ENCODE results near the gene SNTB2. TPM values are rescaled to one million over a fixed set of nuclear protein-coding genes. Genes with fewer than 3 reads are reported as not detected.

The SNTB2 gene
- total and polyA plus RNA-seq, 2 of the 8 experiments (the other 6 are each of a cell fraction or from before 2014, with no cell fraction given), result 6.0 to 16.1 TPM

- POLR2A ChIA-PET (ENCODE audit: partially characterized antibody), result interaction anchor here (24.8 to 29.8 kb wide), 2 partner anchors 3 to 13 kb away, joined by 497 read pairs; partner anchors contain the start of genes COG8, NIP7, PDF and TMED6
- no peak overlapping the region for H3K27ac ChIP-seq (ENCODE audit: low read depth, low read length)
- H3K27me3 ChIP-seq (replicated peaks in 1 of 4; ENCODE audit: control insufficient read depth in 3 of 4, extremely low read depth in 1 of 4, insufficient read depth in 3 of 4, low read length in 3 of 4), result no peaks in the 10 kb centered on the region
- peaks cover 4 to 51% of the 10 kb centered on the region in 2 experiments for H3K79me2 ChIP-seq (ENCODE audit: control insufficient read depth in 1 of 2, insufficient read depth in 2 of 2, low read length in 2 of 2)
- H3K23me2 ChIP-seq (ENCODE audit: low read depth, low read length), result no peaks in the 10 kb centered on the region; the same call in 1 of the 2 replicates
- no peak overlapping the region for H3K4me3 ChIP-seq (ENCODE audit: extremely low read depth in 1 of 4, insufficient read depth in 2 of 4, low read depth in 3 of 4, low read length in 4 of 4)
- H2BK5ac ChIP-seq (ENCODE audit: low read depth, low read length), result no peak overlapping the region
- peaks cover 11 to 39% of the 10 kb centered on the region in 2 experiments for H4K20me1 ChIP-seq (replicated peaks in 1 of 2; ENCODE audit: control insufficient read depth in 1 of 2, insufficient read depth in 2 of 2, low read length in 2 of 2)
- H3K9ac ChIP-seq (replicated peaks in 1 of 4; ENCODE audit: extremely low read depth in 1 of 4, low read depth in 3 of 4, low read length in 3 of 4), result no peak overlapping the region
- no peak overlapping the region for H2BK12ac ChIP-seq (ENCODE audit: low read depth, low read length)
- no peak overlapping the region for H4K5ac ChIP-seq (ENCODE audit: insufficient read length, low read depth, low read length)
- H3K36me3 ChIP-seq (ENCODE audit: control insufficient read depth in 2 of 4, insufficient read depth in 4 of 4, low read length in 3 of 4), result peaks cover 26 to 94% (median 55%) of the 10 kb centered on the region in 4 experiments
- CTCF ChIA-PET (ENCODE audit: partially characterized antibody), result interaction anchor here (0.6 to 3.4 kb wide), 3 partner anchors 15 to 1109 kb away, joined by 3 to 10 read pairs (median 3); partner anchors contain the start of genes COG8 and NIP7
- no peak overlapping the region for H4K8ac ChIP-seq (ENCODE audit: extremely low read depth, insufficient read depth, low read length)
- peaks cover 0 to 2% (median 2%) of the 10 kb centered on the region in 4 experiments; a peak in 2 of 7 replicates for H3K4me1 ChIP-seq (replicated peaks in 1 of 4; ENCODE audit: control insufficient read depth in 3 of 4, insufficient read depth in 4 of 4, low read length in 3 of 4)
- 94% methylated on average over 14 of the region's 14 CpGs; no CpG with 5 or more reads in 1 of the 2 experiments for WGBS, 2 experiments (ENCODE audit: extremely low coverage in 1 of 2, insufficient coverage in 1 of 2, insufficient read length in 1 of 2, insufficient replicate concordance in 2 of 2, low coverage in 1 of 2, low lambda C conversion rate in 2 of 2, missing lambda C conversion rate in 1 of 2)
- FAIRE-seq (no peak), DNase-seq (ENCODE audit: low read depth in 1 of 2, low spot score in 2 of 2) (no peak)
- no peaks in the 10 kb centered on the region for H3K9me3 ChIP-seq (ENCODE audit: insufficient read depth in 2 of 2, low read depth in 1 of 2, low read length in 1 of 2)
- H3K56ac ChIP-seq (replicated peaks; ENCODE audit: insufficient read length, low read depth, low read length), result no peak overlapping the region
- H3K4me2 ChIP-seq (ENCODE audit: insufficient read depth in 1 of 2, low read depth in 2 of 2, low read length in 2 of 2), result no peak overlapping the region
- no peak overlapping the region for H2BK120ac ChIP-seq (replicated peaks; ENCODE audit: low read depth, low read length)
- H2AFZ ChIP-seq (ENCODE audit: low read length), result no peak overlapping the region
- H4K91ac ChIP-seq (replicated peaks; ENCODE audit: insufficient read length, low read length), result no peak overlapping the region
- no peak overlapping the region for H2BK20ac ChIP-seq (ENCODE audit: low read length)
- H3K14ac ChIP-seq (ENCODE audit: insufficient read length), result no peak overlapping the region
- H3K23ac ChIP-seq (ENCODE audit: insufficient read length), result no peak overlapping the region
- H2AK5ac ChIP-seq (ENCODE audit: low read depth, low read length), result no peak overlapping the region
- no peak overlapping the region for H3K4ac ChIP-seq (replicated peaks; ENCODE audit: insufficient read length, low read depth, low read length)
- peaks cover 10% of the 10 kb centered on the region for H3K79me1 ChIP-seq (ENCODE audit: low read depth, low read length)
- no peak overlapping the region for H2BK15ac ChIP-seq (ENCODE audit: low read length)
- H3K18ac ChIP-seq (ENCODE audit: extremely low read depth, low read length), result no peak overlapping the region
- TF ChIP-seq SP4 (IDR thresholded peaks at IDR 0.05; ENCODE audit: low read length) (no peak), RBBP5 (IDR thresholded peaks at IDR 0.05; ENCODE audit: borderline replicate concordance, low read depth, low read length) (no peak), CHD2 (IDR thresholded peaks at IDR 0.05; ENCODE audit: low read length) (no peak), YY1 (IDR thresholded peaks at IDR 0.05; ENCODE audit: low read depth, low read length) (no peak)
Observed at GRCh38 chr16:69323415-69323814, 136.5 kb downstream of the SNTB2 start.
